ENCODE measurements around the gene SUMO3. TPM values are rescaled to one million over a fixed set of nuclear protein-coding genes. Genes with fewer than 3 reads are reported as not detected.

SUMO3 gene
- total and polyA plus RNA-seq, 4 donors: 35.1 to 51.0 (median 40.6) TPM

DNA sequence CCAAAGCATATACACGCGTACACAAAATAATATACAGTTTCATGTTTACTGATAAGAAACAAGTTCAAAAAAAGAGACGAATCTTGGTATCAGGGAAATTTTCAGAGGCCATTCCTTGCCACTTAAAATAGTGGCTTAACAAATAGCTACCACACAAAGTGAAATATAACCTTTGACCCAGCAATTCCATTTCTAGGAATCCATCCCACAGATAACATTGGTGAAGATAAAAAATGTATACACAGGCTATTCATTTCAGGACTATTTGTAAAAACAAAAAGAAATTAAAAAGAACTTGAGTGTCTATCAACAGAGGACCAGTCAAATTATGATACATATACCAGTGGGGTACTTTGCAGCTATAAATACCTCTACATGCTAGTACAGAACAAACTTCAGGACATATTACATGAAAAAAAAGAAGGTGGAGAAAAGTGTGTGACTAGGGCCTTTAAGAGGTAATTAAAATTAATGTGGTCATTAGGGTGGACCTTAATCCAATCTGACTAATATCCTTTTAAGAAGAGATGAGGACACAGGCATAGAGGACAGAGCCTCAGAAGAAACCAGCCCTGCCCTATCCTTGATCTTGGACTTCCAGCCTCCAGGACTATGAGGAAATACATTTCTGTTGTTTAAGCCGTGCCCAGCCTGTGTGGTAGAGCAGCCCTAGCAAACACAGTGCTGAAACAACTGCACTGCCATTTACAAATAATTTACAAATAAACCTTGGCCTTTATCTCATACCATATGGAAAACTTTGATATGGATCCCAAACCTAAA lies 24.1 kb downstream of the SUMO3 start:
- DNase-seq (ENCODE audit: low spot score): no peak
- Histone ChIP-seq H3K36me3 (ENCODE audit: control insufficient read depth in 4 of 4, insufficient read depth in 3 of 4, low read depth in 1 of 4, low read length in 3 of 4) (peaks cover 0 to 3% (median 0%) of the 10 kb centered on the region in 4 donors), H3K9me3 (ENCODE audit: control insufficient read depth in 4 of 4, low read length in 3 of 4) (no peaks in the 10 kb centered on the region), H3K27me3 (ENCODE audit: control insufficient read depth in 4 of 4, insufficient read depth in 4 of 4, low read length in 3 of 4) (no peaks in the 10 kb centered on the region), H3K4me3 (ENCODE audit: low read depth in 1 of 3, low read length in 3 of 3) (no peak overlapping the region), H3K9ac (ENCODE audit: low read depth in 1 of 2, low read length in 2 of 2) (peak overlapping the region in 1 of 2 donors; percentile 12), H3K4me1 (ENCODE audit: control insufficient read depth in 4 of 4, insufficient read depth in 4 of 4, low read length in 3 of 4) (peaks cover 4 to 33% (median 27%) of the 10 kb centered on the region in 4 donors), H3K27ac (ENCODE audit: low read depth in 1 of 2, low read length in 2 of 2) (peak overlapping the region in 1 of 2 donors; percentile 26)
- 12% methylated on average over 4 of the region's 4 CpGs for WGBS
- no peak for TF ChIP-seq JUND (IDR thresholded peaks at IDR 0.05)
- peak; percentile 21 for TF ChIP-seq SP1 (IDR thresholded peaks at IDR 0.05)
- TF ChIP-seq HNF4A (conservative IDR thresholded peaks at IDR 0.05): peak; percentile 17 to 24
- TF ChIP-seq TAF1 (conservative IDR thresholded peaks at IDR 0.05): no peak
- peak; percentile 21 for TF ChIP-seq NR2F2 (IDR thresholded peaks at IDR 0.05)
- TF ChIP-seq RAD21 (IDR thresholded peaks at IDR 0.05): peak in 1 of 2 donors; percentile 40

DNA sequence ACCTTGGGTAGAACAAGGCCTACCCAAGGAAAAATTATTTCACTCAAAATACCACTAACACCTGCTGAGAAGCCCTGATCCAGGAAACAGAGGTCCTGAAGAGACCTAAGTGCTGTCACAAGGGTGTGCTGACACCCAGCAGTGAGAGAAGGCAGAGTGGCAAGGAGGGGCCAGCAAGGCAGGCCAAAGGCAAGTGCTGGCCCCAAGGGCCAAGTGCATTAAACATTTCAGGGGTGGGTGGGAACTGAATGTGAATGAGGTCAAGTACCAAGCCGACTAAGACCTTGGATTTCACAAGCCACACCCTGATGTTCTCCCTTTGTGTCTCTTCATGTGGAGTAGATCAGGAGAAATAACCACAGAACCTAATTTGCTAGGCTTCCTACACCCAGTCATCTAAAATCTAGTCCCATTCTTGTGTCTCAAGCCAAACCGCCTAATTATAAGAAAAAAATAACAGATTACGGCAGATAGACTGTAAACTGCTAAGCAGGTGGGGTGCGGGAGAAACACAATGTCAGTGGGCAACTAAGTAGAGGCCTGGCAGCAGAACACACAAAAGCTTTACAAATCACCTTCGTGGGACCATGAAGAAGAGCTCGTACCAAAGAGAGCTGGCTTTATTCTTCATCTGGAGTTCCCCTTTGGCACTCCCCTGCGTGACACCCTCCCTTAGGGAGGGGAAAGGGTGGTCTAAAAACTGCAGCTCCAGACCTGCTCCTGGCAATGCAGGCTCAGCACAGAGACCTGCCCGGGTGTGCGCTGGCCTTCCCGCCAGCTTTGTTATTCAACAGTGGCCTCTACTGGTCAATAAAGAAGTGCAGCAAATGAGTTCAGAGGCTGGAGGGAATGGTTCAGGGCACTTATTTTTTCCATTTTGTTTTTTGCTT lies 24.9 kb downstream of the SUMO3 start:
- no peak overlapping the region for H3K4me3 ChIP-seq (ENCODE audit: low read depth in 1 of 3, low read length in 3 of 3)
- peak overlapping the region in 1 of 2 donors; percentile 2 for H3K27ac ChIP-seq (ENCODE audit: low read depth in 1 of 2, low read length in 2 of 2)
- DNase-seq (ENCODE audit: low spot score): peak; percentile 58

More for the DNA sequence above, 24.9 kb downstream of the SUMO3 start:
- Histone ChIP-seq H3K36me3 (ENCODE audit: control insufficient read depth in 4 of 4, insufficient read depth in 3 of 4, low read depth in 1 of 4, low read length in 3 of 4) (peaks cover 0 to 3% (median 0%) of the 10 kb centered on the region in 4 donors), H3K4me1 (ENCODE audit: control insufficient read depth in 4 of 4, insufficient read depth in 4 of 4, low read length in 3 of 4) (peaks cover 4 to 33% (median 27%) of the 10 kb centered on the region in 4 donors), H3K27me3 (ENCODE audit: control insufficient read depth in 4 of 4, insufficient read depth in 4 of 4, low read length in 3 of 4) (no peaks in the 10 kb centered on the region), H3K9me3 (ENCODE audit: control insufficient read depth in 4 of 4, low read length in 3 of 4) (no peaks in the 10 kb centered on the region), H3K9ac (ENCODE audit: low read depth in 1 of 2, low read length in 2 of 2) (peak overlapping the region in 1 of 2 donors; percentile 25)
- TF ChIP-seq TAF1 (conservative IDR thresholded peaks at IDR 0.05): no peak
- peak; percentile 90 to 91 for TF ChIP-seq RAD21 (IDR thresholded peaks at IDR 0.05)
- TF ChIP-seq, protein P1, sequence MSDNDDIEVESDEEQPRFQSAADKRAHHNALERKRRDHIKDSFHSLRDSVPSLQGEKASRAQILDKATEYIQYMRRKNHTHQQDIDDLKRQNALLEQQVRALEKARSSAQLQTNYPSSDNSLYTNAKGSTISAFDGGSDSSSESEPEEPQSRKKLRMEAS (IDR thresholded peaks at IDR 0.05): no peak
- TF ChIP-seq, protein P2, sequence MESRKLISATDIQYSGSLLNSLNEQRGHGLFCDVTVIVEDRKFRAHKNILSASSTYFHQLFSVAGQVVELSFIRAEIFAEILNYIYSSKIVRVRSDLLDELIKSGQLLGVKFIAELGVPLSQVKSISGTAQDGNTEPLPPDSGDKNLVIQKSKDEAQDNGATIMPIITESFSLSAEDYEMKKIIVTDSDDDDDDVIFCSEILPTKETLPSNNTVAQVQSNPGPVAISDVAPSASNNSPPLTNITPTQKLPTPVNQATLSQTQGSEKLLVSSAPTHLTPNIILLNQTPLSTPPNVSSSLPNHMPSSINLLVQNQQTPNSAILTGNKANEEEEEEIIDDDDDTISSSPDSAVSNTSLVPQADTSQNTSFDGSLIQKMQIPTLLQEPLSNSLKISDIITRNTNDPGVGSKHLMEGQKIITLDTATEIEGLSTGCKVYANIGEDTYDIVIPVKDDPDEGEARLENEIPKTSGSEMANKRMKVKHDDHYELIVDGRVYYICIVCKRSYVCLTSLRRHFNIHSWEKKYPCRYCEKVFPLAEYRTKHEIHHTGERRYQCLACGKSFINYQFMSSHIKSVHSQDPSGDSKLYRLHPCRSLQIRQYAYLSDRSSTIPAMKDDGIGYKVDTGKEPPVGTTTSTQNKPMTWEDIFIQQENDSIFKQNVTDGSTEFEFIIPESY (IDR thresholded peaks at IDR 0.05): no peak
- TF ChIP-seq HNF4A (conservative IDR thresholded peaks at IDR 0.05): peak in 1 of 2 donors; percentile 36
- TF ChIP-seq FOXA1 (IDR thresholded peaks at IDR 0.05): no peak
- TF ChIP-seq FOXA2 (IDR thresholded peaks at IDR 0.05): no peak
- TF ChIP-seq, protein P3, sequence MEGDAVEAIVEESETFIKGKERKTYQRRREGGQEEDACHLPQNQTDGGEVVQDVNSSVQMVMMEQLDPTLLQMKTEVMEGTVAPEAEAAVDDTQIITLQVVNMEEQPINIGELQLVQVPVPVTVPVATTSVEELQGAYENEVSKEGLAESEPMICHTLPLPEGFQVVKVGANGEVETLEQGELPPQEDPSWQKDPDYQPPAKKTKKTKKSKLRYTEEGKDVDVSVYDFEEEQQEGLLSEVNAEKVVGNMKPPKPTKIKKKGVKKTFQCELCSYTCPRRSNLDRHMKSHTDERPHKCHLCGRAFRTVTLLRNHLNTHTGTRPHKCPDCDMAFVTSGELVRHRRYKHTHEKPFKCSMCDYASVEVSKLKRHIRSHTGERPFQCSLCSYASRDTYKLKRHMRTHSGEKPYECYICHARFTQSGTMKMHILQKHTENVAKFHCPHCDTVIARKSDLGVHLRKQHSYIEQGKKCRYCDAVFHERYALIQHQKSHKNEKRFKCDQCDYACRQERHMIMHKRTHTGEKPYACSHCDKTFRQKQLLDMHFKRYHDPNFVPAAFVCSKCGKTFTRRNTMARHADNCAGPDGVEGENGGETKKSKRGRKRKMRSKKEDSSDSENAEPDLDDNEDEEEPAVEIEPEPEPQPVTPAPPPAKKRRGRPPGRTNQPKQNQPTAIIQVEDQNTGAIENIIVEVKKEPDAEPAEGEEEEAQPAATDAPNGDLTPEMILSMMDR (IDR thresholded peaks at IDR 0.05; ENCODE audit: low read depth, low read length, missing input control): peak; percentile 75
- TF ChIP-seq GABPA (IDR thresholded peaks at IDR 0.05 in 1 of 2, conservative IDR thresholded peaks at IDR 0.05 in 1 of 2): no peak
- 15% methylated on average over 10 of the region's 10 CpGs for WGBS
